Natural killer cell (primary cell): ENCODE results near the gene KIF5B. TPM values are rescaled to one million over a fixed set of nuclear protein-coding genes. Genes with fewer than 3 reads are reported as not detected.

ENCODE experiments used
- ATAC-seq, 3 donors: fragments of 150-1000 bp in 2 of 3; fragments of 200-7000 bp in 1 of 3; cut with Tn5 transposase; 1 replicate in 1 of 3; 2 replicates in 2 of 3; pipeline ENCODE4 v1.10.0; 2021; ENCODE audit warnings: mild to moderate bottlenecking in 2 of 3, moderate library complexity in 2 of 3
- DNase-seq, 2 donors: peaks; one replicate each; pipeline versions ENCODE4 v3.0.0 to v3.0.0-alpha.2; 2013 to 2021; ENCODE audit warnings: mixed read lengths in 1 of 2
- H3K27ac ChIP-seq: one replicate; pipeline ENCODE4 v1.5.1; 2013; ENCODE audit warnings: mild to moderate bottlenecking, low read length
- H3K27me3 ChIP-seq: one replicate; pipeline ENCODE4 v1.6.1; 2013; ENCODE audit warnings: low read length; ENCODE audit not compliant: control insufficient read depth, insufficient read depth
- H3K36me3 ChIP-seq: one replicate; pipeline ENCODE4 v1.6.1; 2013; ENCODE audit warnings: low read length; ENCODE audit not compliant: control insufficient read depth, insufficient read depth
- H3K4me1 ChIP-seq: one replicate; pipeline ENCODE4 v1.6.1; 2013; ENCODE audit warnings: low read length; ENCODE audit not compliant: control insufficient read depth, insufficient read depth
- H3K4me3 ChIP-seq: one replicate; pipeline ENCODE4 v1.5.1; 2013; ENCODE audit warnings: low read length
- H3K9me3 ChIP-seq: one replicate; pipeline ENCODE4 v1.6.1; 2013; ENCODE audit warnings: low read length; ENCODE audit not compliant: control insufficient read depth, insufficient read depth
- H3K27ac Mint-ChIP-seq, 2 donors: one replicate each; pipeline ENCODE4 v1.8.0; 2022; ENCODE audit warnings: mild to moderate bottlenecking in 2 of 2, mixed read lengths in 2 of 2, moderate library complexity in 1 of 2
- H3K27me3 Mint-ChIP-seq, 2 donors: one replicate each; pipeline ENCODE4 v1.8.0; 2022; ENCODE audit warnings: low read depth in 2 of 2, mixed read lengths in 2 of 2
- H3K36me3 Mint-ChIP-seq: one replicate; pipeline ENCODE4 v1.8.0; 2022; ENCODE audit warnings: mixed read lengths
- H3K4me1 Mint-ChIP-seq, 2 donors: one replicate each; pipeline ENCODE4 v1.8.0; 2022; ENCODE audit warnings: mixed read lengths in 2 of 2
- H3K4me3 Mint-ChIP-seq: one replicate; pipeline ENCODE4 v1.8.0; 2022; ENCODE audit warnings: mild to moderate bottlenecking, moderate library complexity, mixed read lengths
- H3K9me3 Mint-ChIP-seq, 2 donors: one replicate each; pipeline ENCODE4 v1.8.0; 2022; ENCODE audit warnings: mixed read lengths in 2 of 2
- CTCF ChIP-seq: fragments of 200-600 bp; IDR thresholded peaks from one replicate; pipeline ENCODE4 v1.8.0; 2022; ENCODE audit warnings: antibody characterized with exemption
- WGBS: methylation state at CpG from one replicate; pipeline ENCODE4 v1.1.7; 2013; ENCODE audit warnings: missing lambda C conversion rate; ENCODE audit not compliant: insufficient coverage; 5-methylcytosine and 5-hydroxymethylcytosine counted together
- intact Hi-C: fragments of 100-400 bp; cut with micrococcal nuclease; formaldehyde crosslinking; loops from one replicate; pipeline ENCODE4 v1.14.2; 2022
- total RNA-seq, 4 donors: library from RNA; stranded (reverse); fragments of 120-200 nt in 1 of 4; gene quantifications; one replicate each; pipeline versions ENCODE4 v1.2.3 to v1.2.4, GENCODE V29; 2013 to 2022

Gene KIF5B
- total RNA-seq, 3 donors from 2014 or later (not counting 1 experiment from before 2014, with no cell fraction given), result 51.0 to 64.2 (median 61.1) TPM

GRCh38 chr10:32023264-32023663 lies 33.0 kb downstream of the KIF5B start:
- DNase-seq (no peak), ATAC-seq (no peak)
- no peaks in the 10 kb centered on the region for H3K4me1 ChIP-seq
- WGBS, result no CpG with 5 or more reads among the region's 1 CpG
- Mint-ChIP-seq H3K27ac (peak overlapping the region in 1 of 2 donors; percentile 32), H3K4me3 (no peak overlapping the region), H3K36me3 (peaks cover 39% of the 10 kb centered on the region), H3K27me3 (no peaks in the 10 kb centered on the region), H3K9me3 (no peaks in the 10 kb centered on the region), H3K4me1 (peaks cover 5 to 6% of the 10 kb centered on the region in 2 donors)
- TF ChIP-seq CTCF, result no peak
- H3K9me3 ChIP-seq, result no peaks in the 10 kb centered on the region
- intact Hi-C loops, result no loop called here
- no peak overlapping the region for H3K4me3 ChIP-seq
- H3K27me3 ChIP-seq, result no peaks in the 10 kb centered on the region
- peaks cover 82% of the 10 kb centered on the region for H3K36me3 ChIP-seq
- no peak overlapping the region for H3K27ac ChIP-seq

- no peaks in the 10 kb centered on the region for H3K4me1 ChIP-seq
- ATAC-seq (no peak), DNase-seq (no peak)
- H3K36me3 ChIP-seq, result peaks cover 91% of the 10 kb centered on the region
- no peaks in the 10 kb centered on the region for H3K4me1 Mint-ChIP-seq
- H3K9me3 Mint-ChIP-seq, result no peaks in the 10 kb centered on the region
- no peak for TF ChIP-seq CTCF
- no peak overlapping the region for H3K27ac Mint-ChIP-seq
- no peak overlapping the region for H3K4me3 Mint-ChIP-seq
- H3K27me3 ChIP-seq, result no peaks in the 10 kb centered on the region
- H3K27ac ChIP-seq, result no peak overlapping the region
- H3K9me3 ChIP-seq, result no peaks in the 10 kb centered on the region
- intact Hi-C loops, result no loop called here
- no peak overlapping the region for H3K4me3 ChIP-seq
- 97% methylated on average over 11 of the region's 11 CpGs for WGBS
- H3K27me3 Mint-ChIP-seq, result no peaks in the 10 kb centered on the region
- peaks cover 48% of the 10 kb centered on the region for H3K36me3 Mint-ChIP-seq
Measured at GRCh38 chr10:32017044-32017443, 39.2 kb downstream of the KIF5B start.

GRCh38 chr10:32015386-32015785 lies 40.8 kb downstream of the KIF5B start:
- TF ChIP-seq CTCF, result no peak
- Mint-ChIP-seq H3K4me3 (no peak overlapping the region), H3K36me3 (peaks cover 50% of the 10 kb centered on the region), H3K4me1 (no peaks in the 10 kb centered on the region), H3K9me3 (no peaks in the 10 kb centered on the region), H3K27me3 (no peaks in the 10 kb centered on the region), H3K27ac (peak overlapping the region in 1 of 2 donors; percentile 4)
- H3K27me3 ChIP-seq, result no peaks in the 10 kb centered on the region
- H3K9me3 ChIP-seq, result no peaks in the 10 kb centered on the region
- ATAC-seq (no peak), DNase-seq (no peak)
- H3K4me1 ChIP-seq, result no peaks in the 10 kb centered on the region
- H3K27ac ChIP-seq, result no peak overlapping the region
- intact Hi-C loops, result no loop called here
- H3K36me3 ChIP-seq, result peaks cover 91% of the 10 kb centered on the region
- WGBS, result 100% methylated on average over 5 of the region's 5 CpGs
- no peak overlapping the region for H3K4me3 ChIP-seq

- intact Hi-C loops, result no loop called here
- H3K4me1 Mint-ChIP-seq, result peaks cover 0 to 4% of the 10 kb centered on the region in 2 donors
- no peak overlapping the region for H3K4me3 Mint-ChIP-seq
- Histone ChIP-seq H3K4me3 (no peak overlapping the region), H3K36me3 (peaks cover 31% of the 10 kb centered on the region), H3K27me3 (no peaks in the 10 kb centered on the region), H3K27ac (no peak overlapping the region), H3K9me3 (no peaks in the 10 kb centered on the region), H3K4me1 (no peaks in the 10 kb centered on the region)
- DNase-seq (no peak), ATAC-seq (no peak)
- no peak for TF ChIP-seq CTCF
- H3K9me3 Mint-ChIP-seq, result no peaks in the 10 kb centered on the region
- H3K27me3 Mint-ChIP-seq, result no peaks in the 10 kb centered on the region
- WGBS, result 79% methylated on average over 1 of the region's 2 CpGs
- H3K36me3 Mint-ChIP-seq, result peaks cover 14% of the 10 kb centered on the region
- H3K27ac Mint-ChIP-seq, result peak overlapping the region; percentile 7 to 43
Measured at GRCh38 chr10:32007026-32007425, 49.2 kb downstream of the KIF5B start.
